Trophoblast cell (in vitro differentiated cells and primary cell): ENCODE measurements around the gene HOXD8.

ENCODE experiments used
- DNase-seq, 2 donors: peaks; one replicate each; pipeline ENCODE4 v3.0.0-alpha.2; 2016
- H2AFZ ChIP-seq: 2 replicates; pipeline ENCODE4 v1.6.1; 2013; ENCODE audit warnings: low read length, moderate library complexity, mild to moderate bottlenecking; ENCODE audit not compliant: insufficient read depth, poor library complexity
- H2AK5ac ChIP-seq: 2 replicates; pipeline ENCODE4 v1.6.1; 2013; ENCODE audit warnings: mild to moderate bottlenecking, low read length
- H2BK120ac ChIP-seq: 2 replicates; pipeline ENCODE4 v1.6.1; 2013; ENCODE audit warnings: low read length, mild to moderate bottlenecking, moderate library complexity; ENCODE audit not compliant: insufficient read depth, poor library complexity
- H2BK12ac ChIP-seq: 2 replicates; pipeline ENCODE4 v1.6.1; 2013; ENCODE audit warnings: mild to moderate bottlenecking, low read length, moderate library complexity
- H2BK5ac ChIP-seq: 2 replicates; pipeline ENCODE4 v1.6.1; 2013; ENCODE audit warnings: low read length, low read depth, moderate library complexity, mild to moderate bottlenecking; ENCODE audit not compliant: poor library complexity
- H3K14ac ChIP-seq: 2 replicates; pipeline ENCODE4 v1.6.1; 2013; ENCODE audit warnings: mild to moderate bottlenecking, low read length
- H3K18ac ChIP-seq: 2 replicates; pipeline ENCODE4 v1.6.1; 2013; ENCODE audit warnings: mild to moderate bottlenecking, low read length
- H3K23ac ChIP-seq: 2 replicates; pipeline ENCODE4 v1.6.1; 2013; ENCODE audit warnings: low read length
- H3K27ac ChIP-seq: 2 replicates; pipeline ENCODE4 v1.5.1; 2013; ENCODE audit warnings: low read depth, mild to moderate bottlenecking, inconsistent platforms, low read length, moderate library complexity
- H3K27me3 ChIP-seq: 2 replicates; pipeline ENCODE4 v1.6.1; 2013; ENCODE audit warnings: inconsistent platforms, mild to moderate bottlenecking, low read length, moderate library complexity; ENCODE audit not compliant: insufficient read depth
- H3K36me3 ChIP-seq, 2 experiments: 1 replicate in 1 of 2; 2 replicates in 1 of 2; pipeline ENCODE4 v1.6.1; 2013; ENCODE audit warnings: low read length in 2 of 2, mild to moderate bottlenecking in 2 of 2, moderate library complexity in 1 of 2; ENCODE audit not compliant: insufficient read depth in 2 of 2, control insufficient read depth in 1 of 2
- H3K4ac ChIP-seq: 2 replicates; pipeline ENCODE4 v1.6.1; 2013; ENCODE audit warnings: low read depth, mild to moderate bottlenecking, low read length, moderate library complexity
- H3K4me1 ChIP-seq, 2 experiments: 1 replicate in 1 of 2; 2 replicates in 1 of 2; pipeline ENCODE4 v1.6.1; 2013; ENCODE audit warnings: low read length in 2 of 2, mild to moderate bottlenecking in 2 of 2, moderate library complexity in 1 of 2; ENCODE audit not compliant: insufficient read depth in 2 of 2, control insufficient read depth in 1 of 2
- H3K4me2 ChIP-seq: 2 replicates; pipeline ENCODE4 v1.6.1; 2013; ENCODE audit warnings: inconsistent platforms, mild to moderate bottlenecking, low read length, moderate library complexity
- H3K4me3 ChIP-seq: 2 replicates; pipeline ENCODE4 v1.5.1; 2013; ENCODE audit warnings: mild to moderate bottlenecking, low read depth, low read length, inconsistent platforms
- H3K79me1 ChIP-seq: one replicate; pipeline ENCODE4 v1.6.1; 2013; ENCODE audit warnings: low read length
- H3K79me2 ChIP-seq: 2 replicates; pipeline ENCODE4 v1.6.1; 2013; ENCODE audit warnings: low read length, mild to moderate bottlenecking; ENCODE audit not compliant: control insufficient read depth, insufficient read depth, poor library complexity
- H3K9ac ChIP-seq: 2 replicates; pipeline ENCODE4 v1.6.1; 2013; ENCODE audit warnings: mild to moderate bottlenecking, low read length
- H3K9me3 ChIP-seq: 2 replicates; pipeline ENCODE4 v1.6.1; 2013; ENCODE audit warnings: low read depth, mild to moderate bottlenecking, control low read depth, inconsistent platforms, low read length; ENCODE audit not compliant: insufficient read depth
- H4K12ac ChIP-seq: 2 replicates; pipeline ENCODE4 v1.6.1; 2013; ENCODE audit warnings: low read depth, mild to moderate bottlenecking, low read length, moderate library complexity
- H4K8ac ChIP-seq: 2 replicates; pipeline ENCODE4 v1.6.1; 2013; ENCODE audit warnings: low read depth, mild to moderate bottlenecking, low read length, moderate library complexity
- H4K91ac ChIP-seq: one replicate; pipeline ENCODE4 v1.6.1; 2013; ENCODE audit warnings: low read depth, mild to moderate bottlenecking, low read length, moderate library complexity
- WGBS: extraction: QIAGEN DNeasy Blood & Tissue Kit; methylation state at CpG from one replicate; pipeline ENCODE4 v1.1.7; 2013; ENCODE audit warnings: missing lambda C conversion rate; ENCODE audit not compliant: insufficient read length, insufficient coverage; ENCODE audit errors: extremely low coverage; 5-methylcytosine and 5-hydroxymethylcytosine counted together

Gene HOXD8

GRCh38 chr2:176137252-176137580 is 7.7 kb downstream of the HOXD8 start:
- peaks cover 8% of the 10 kb centered on the region for H3K9me3 ChIP-seq
- H3K14ac ChIP-seq, result no peak overlapping the region
- peaks cover 5 to 6% of the 10 kb centered on the region in 2 experiments for H3K4me1 ChIP-seq
- H3K79me1 ChIP-seq, result peaks cover 2% of the 10 kb centered on the region
- H2BK120ac ChIP-seq, result no peak overlapping the region
- no peak overlapping the region for H3K18ac ChIP-seq
- WGBS, result no CpG with 5 or more reads among the region's 2 CpGs
- no peak for DNase-seq
- no peak overlapping the region for H2AFZ ChIP-seq
- H3K4me3 ChIP-seq, result no peak overlapping the region
- no peak overlapping the region for H3K4ac ChIP-seq
- H3K79me2 ChIP-seq, result no peaks in the 10 kb centered on the region
- peaks cover 69% of the 10 kb centered on the region for H3K27me3 ChIP-seq
- no peaks in the 10 kb centered on the region for H3K36me3 ChIP-seq
- no peak overlapping the region for H2BK5ac ChIP-seq
- no peak overlapping the region for H3K27ac ChIP-seq
- no peak overlapping the region for H3K9ac ChIP-seq
- no peak overlapping the region for H4K8ac ChIP-seq
- no peak overlapping the region for H4K91ac ChIP-seq
- H2BK12ac ChIP-seq, result no peak overlapping the region
- no peak overlapping the region for H2AK5ac ChIP-seq
- no peak overlapping the region for H3K23ac ChIP-seq
- H4K12ac ChIP-seq, result no peak overlapping the region
- H3K4me2 ChIP-seq, result no peak overlapping the region

GRCh38 chr2:176137906-176138305 is 8.4 kb downstream of the HOXD8 start:
- H3K18ac ChIP-seq, result no peak overlapping the region
- H3K4me3 ChIP-seq, result no peak overlapping the region
- no peak overlapping the region for H2BK12ac ChIP-seq
- H4K8ac ChIP-seq, result no peak overlapping the region
- no peak overlapping the region for H3K9ac ChIP-seq
- H3K79me2 ChIP-seq, result no peaks in the 10 kb centered on the region
- no peak overlapping the region for H3K14ac ChIP-seq
- no peak overlapping the region for H4K91ac ChIP-seq
- H3K27ac ChIP-seq, result no peak overlapping the region
- peaks cover 5 to 6% of the 10 kb centered on the region in 2 experiments for H3K4me1 ChIP-seq
- WGBS, result no CpG with 5 or more reads among the region's 8 CpGs
- no peak overlapping the region for H3K23ac ChIP-seq
- no peaks in the 10 kb centered on the region for H3K36me3 ChIP-seq
- H3K4me2 ChIP-seq, result no peak overlapping the region
- H2BK120ac ChIP-seq, result no peak overlapping the region
- no peak overlapping the region for H2AK5ac ChIP-seq
- H3K79me1 ChIP-seq, result peaks cover 2% of the 10 kb centered on the region
- no peak overlapping the region for H2BK5ac ChIP-seq
- DNase-seq, result no peak
- no peak overlapping the region for H2AFZ ChIP-seq
- H3K9me3 ChIP-seq, result peaks cover 8% of the 10 kb centered on the region
- H3K4ac ChIP-seq, result no peak overlapping the region
- H4K12ac ChIP-seq, result no peak overlapping the region
- peaks cover 64% of the 10 kb centered on the region for H3K27me3 ChIP-seq

- peaks cover 2% of the 10 kb centered on the region for H3K79me1 ChIP-seq
- no peak overlapping the region for H4K91ac ChIP-seq
- no peak overlapping the region for H4K12ac ChIP-seq
- no peak overlapping the region for H2AK5ac ChIP-seq
- H3K79me2 ChIP-seq, result no peaks in the 10 kb centered on the region
- H3K4me3 ChIP-seq, result no peak overlapping the region
- H3K18ac ChIP-seq, result no peak overlapping the region
- no peak overlapping the region for H2BK120ac ChIP-seq
- no peak overlapping the region for H3K23ac ChIP-seq
- H3K9me3 ChIP-seq, result peaks cover 8% of the 10 kb centered on the region
- WGBS, result no CpG with 5 or more reads among the region's 14 CpGs
- no peak overlapping the region for H3K14ac ChIP-seq
- no peak overlapping the region for H3K4ac ChIP-seq
- H2BK5ac ChIP-seq, result no peak overlapping the region
- no peak overlapping the region for H2BK12ac ChIP-seq
- H3K4me2 ChIP-seq, result no peak overlapping the region
- DNase-seq, result no peak
- no peak overlapping the region for H4K8ac ChIP-seq
- no peak overlapping the region for H2AFZ ChIP-seq
- H3K27ac ChIP-seq, result no peak overlapping the region
- H3K36me3 ChIP-seq, result no peaks in the 10 kb centered on the region
- H3K27me3 ChIP-seq, result peaks cover 62% of the 10 kb centered on the region
- peaks cover 5 to 6% of the 10 kb centered on the region in 2 experiments for H3K4me1 ChIP-seq
- no peak overlapping the region for H3K9ac ChIP-seq
Measured at GRCh38 chr2:176138526-176138922, 9.0 kb downstream of the HOXD8 start.

- Histone ChIP-seq H3K4me1 (peaks cover 5 to 6% of the 10 kb centered on the region in 2 experiments), H3K9ac (no peak overlapping the region), H4K12ac (no peak overlapping the region), H3K79me2 (no peaks in the 10 kb centered on the region), H3K36me3 (no peaks in the 10 kb centered on the region), H3K14ac (no peak overlapping the region), H3K23ac (no peak overlapping the region), H3K4ac (no peak overlapping the region), H4K91ac (no peak overlapping the region), H3K4me3 (no peak overlapping the region), H3K27ac (no peak overlapping the region), H2AK5ac (no peak overlapping the region), H2BK12ac (no peak overlapping the region), H3K79me1 (peaks cover 2% of the 10 kb centered on the region), H3K9me3 (peaks cover 8% of the 10 kb centered on the region), H3K27me3 (peaks cover 59% of the 10 kb centered on the region), H4K8ac (no peak overlapping the region), H3K18ac (no peak overlapping the region), H3K4me2 (no peak overlapping the region), H2BK120ac (no peak overlapping the region), H2BK5ac (no peak overlapping the region), H2AFZ (no peak overlapping the region)
- no CpG with 5 or more reads among the region's 28 CpGs for WGBS
- no peak for DNase-seq
Measured at GRCh38 chr2:176138923-176139660, 9.6 kb downstream of the HOXD8 start.
